Lower leg skin (tissue), 3 donors: ENCODE data around the gene ARL8B.

ENCODE experiments used
- CTCF ChIP-seq, 3 donors: fragments of 450-650 bp; IDR thresholded peaks; one replicate each; pipeline ENCODE4 v1.5.1; 2016; ENCODE audit warnings: antibody characterized with exemption in 3 of 3, mild to moderate bottlenecking in 3 of 3, moderate library complexity in 2 of 3
- POLR2A ChIP-seq, 2 donors: fragments of 450-650 bp; IDR thresholded peaks; one replicate each; pipeline ENCODE4 v1.6.1; 2016 to 2017; ENCODE audit warnings: antibody characterized with exemption in 2 of 2, mild to moderate bottlenecking in 1 of 2, moderate library complexity in 1 of 2

GRCh38 chr3:5134499-5134898 is 12.4 kb downstream of the ARL8B start:
- no peak for TF ChIP-seq CTCF (IDR thresholded peaks at IDR 0.05)
- TF ChIP-seq POLR2A (IDR thresholded peaks at IDR 0.05): no peak
